Astrocyte (in vitro differentiated cells and primary cell): ENCODE measurements around the gene PDLIM5.

ENCODE experiments used
- EZH2 ChIP-seq: IDR thresholded peaks from 2 replicates; pipeline ENCODE4 v1.6.1; 2012; ENCODE audit warnings: mild to moderate bottlenecking, low read length, inconsistent platforms; ENCODE audit not compliant: insufficient read depth
- TF ChIP-seq, protein P1 (sequence below): IDR thresholded peaks from 2 replicates; pipeline ENCODE4 v1.5.1; 2011; ENCODE audit warnings: low read depth, mild to moderate bottlenecking, inconsistent platforms, low read length, moderate library complexity; ENCODE audit not compliant: insufficient read depth

DNA sequence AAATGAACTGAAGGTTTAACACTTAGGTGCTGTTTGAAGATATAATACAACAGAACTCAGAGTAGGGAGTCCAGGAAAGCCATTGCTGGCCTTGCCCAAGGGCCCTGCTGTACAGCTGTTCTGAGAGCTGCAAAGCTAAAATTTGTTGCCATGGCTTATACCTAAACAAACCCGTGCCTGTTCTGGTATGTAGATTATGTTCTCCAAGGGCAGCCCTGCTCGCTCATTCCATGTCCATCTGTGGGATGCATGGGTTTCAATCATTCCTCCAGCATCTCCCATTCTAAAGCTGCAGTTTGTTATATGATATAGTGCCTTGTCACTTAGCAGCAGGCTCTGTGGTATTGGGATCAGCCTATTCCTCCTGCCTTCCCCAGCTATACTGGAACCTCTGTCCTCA is 225.2 kb downstream of the PDLIM5 start:
- TF ChIP-seq, protein P1, sequence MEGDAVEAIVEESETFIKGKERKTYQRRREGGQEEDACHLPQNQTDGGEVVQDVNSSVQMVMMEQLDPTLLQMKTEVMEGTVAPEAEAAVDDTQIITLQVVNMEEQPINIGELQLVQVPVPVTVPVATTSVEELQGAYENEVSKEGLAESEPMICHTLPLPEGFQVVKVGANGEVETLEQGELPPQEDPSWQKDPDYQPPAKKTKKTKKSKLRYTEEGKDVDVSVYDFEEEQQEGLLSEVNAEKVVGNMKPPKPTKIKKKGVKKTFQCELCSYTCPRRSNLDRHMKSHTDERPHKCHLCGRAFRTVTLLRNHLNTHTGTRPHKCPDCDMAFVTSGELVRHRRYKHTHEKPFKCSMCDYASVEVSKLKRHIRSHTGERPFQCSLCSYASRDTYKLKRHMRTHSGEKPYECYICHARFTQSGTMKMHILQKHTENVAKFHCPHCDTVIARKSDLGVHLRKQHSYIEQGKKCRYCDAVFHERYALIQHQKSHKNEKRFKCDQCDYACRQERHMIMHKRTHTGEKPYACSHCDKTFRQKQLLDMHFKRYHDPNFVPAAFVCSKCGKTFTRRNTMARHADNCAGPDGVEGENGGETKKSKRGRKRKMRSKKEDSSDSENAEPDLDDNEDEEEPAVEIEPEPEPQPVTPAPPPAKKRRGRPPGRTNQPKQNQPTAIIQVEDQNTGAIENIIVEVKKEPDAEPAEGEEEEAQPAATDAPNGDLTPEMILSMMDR, result no peak
- TF ChIP-seq EZH2, result no peak
